ENCODE data around the gene NSMCE1. TPM values are rescaled to one million over a fixed set of nuclear protein-coding genes. Genes with fewer than 3 reads are reported as not detected.

NSMCE1 gene
- total RNA-seq, 1 experiment from 2014 or later, result 62.7 TPM

DNA sequence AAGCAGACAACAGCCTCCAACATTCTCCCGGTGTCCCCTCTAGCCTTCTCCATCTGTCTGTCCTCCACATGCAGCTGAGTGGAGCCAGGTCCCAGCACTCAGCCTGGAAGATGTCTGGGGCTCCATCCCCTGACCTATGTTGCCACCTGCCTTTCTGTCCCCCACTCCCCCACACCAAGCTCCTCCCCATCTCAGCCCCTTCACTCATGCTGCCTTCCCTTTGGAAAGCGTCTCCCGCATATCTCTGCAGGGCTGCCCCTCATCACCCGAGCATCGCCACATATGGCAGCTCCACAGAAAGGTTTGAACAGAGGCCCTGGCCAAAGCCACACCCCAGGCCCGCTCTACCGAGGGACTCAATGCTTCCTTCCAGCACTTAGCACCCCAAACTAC lies 24.2 kb downstream of the NSMCE1 start:
- no peak for DNase-seq (ENCODE audit: low read depth)

DNA sequence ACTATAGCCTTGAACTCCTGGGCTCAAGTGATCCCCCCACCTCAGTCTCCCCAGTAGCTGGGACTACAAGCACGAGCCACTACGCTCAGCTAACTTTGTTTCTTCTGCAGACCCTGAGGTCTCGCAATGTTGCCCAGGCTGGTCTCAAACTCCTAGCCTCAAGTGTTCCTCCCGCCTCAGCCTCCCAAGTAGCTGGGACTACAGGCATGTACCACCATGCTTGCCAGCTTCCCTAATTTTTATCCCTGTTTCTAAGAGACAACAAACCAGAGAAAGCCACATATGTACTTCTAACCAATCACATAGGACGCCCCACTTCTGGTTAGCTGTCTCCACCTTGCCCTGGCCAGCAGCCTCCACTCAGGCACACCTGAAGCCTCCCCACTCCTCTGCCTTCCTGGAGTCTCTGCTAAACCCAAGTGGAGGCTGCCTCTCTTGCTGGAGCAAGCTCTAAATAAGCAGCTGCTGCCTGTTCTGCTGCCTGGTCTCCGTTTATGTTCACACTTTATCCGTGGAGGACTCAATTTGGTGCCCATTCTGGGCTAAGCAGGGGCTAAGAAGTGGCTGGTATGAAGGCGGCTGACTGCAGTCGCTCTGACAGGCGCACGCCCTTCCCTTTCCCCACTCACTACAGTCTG lies 24.7 kb downstream of the NSMCE1 start:
- no peak for DNase-seq (ENCODE audit: low read depth)

DNA sequence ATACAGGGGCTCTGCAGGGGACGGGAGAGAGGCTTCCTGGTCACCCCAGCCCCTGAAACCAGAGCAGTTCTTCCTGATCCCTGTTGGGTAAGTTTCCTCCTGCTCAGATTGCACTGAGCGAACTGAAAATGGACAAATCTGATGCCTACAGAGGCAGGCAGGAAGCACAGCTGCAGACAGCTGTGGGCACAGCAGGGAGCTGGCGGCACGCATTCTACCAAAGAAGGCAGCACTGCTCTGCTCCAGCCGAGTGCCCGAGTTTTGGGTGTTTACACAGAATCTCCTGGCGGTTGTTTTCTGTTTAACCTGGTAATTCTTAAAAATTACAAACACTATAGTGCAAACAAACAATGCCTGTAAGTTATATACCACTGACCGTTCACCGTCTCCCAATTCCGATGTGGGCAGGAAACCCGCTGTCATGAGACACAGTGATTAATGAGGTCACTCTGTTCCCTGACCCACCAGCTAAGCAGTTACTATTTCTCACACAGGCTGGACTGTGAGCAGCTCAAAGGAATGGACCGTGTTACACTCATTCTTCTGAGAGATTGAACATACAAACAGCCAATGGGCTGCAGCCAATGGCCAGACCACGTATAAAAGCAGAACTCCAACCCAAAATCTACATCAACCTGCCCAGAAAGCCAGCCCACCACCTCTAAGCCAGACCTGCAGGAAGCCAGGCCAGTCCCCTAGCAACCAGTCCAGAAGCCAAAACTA lies 25.5 kb downstream of the NSMCE1 start:
- DNase-seq (ENCODE audit: low read depth), result peak; percentile 96

DNA sequence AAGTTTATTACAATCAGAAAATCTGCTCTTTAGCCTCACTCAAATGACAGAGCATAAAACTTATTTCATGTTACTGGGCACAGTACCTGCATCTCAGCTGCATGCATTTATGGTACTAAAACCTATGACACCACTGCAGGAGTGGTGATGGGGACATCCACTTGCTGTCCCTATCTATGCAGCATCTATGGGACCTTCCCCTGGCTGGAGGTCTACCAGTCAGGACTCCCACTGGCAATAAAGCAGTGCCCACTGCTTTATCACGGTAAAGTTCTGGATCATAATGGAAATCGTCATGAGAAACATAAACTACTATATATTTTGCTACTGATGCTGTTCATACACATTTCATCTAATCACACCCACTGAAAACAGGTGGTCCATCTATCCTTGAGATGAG lies 26.2 kb downstream of the NSMCE1 start:
- no peak for DNase-seq (ENCODE audit: low read depth)

DNA sequence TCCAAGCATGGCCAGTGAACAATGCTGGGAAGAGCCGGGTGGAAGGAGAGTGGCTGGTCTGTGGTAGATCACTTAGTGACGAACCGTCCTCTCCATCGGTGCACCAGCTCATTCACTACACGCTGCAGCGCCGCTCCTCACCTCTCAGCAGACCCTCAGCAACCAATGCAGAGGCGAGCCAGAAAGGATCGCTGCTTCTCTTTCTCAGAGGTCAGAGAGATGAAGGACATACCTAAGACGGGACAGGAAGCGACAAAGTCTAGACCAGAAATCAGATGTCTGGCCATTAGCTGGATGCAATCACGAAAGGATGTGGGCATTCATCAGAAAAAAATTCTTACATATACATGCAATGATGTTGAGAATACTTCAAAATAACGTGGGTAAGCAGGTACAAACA lies 26.9 kb downstream of the NSMCE1 start:
- DNase-seq (ENCODE audit: low read depth), result no peak

DNA sequence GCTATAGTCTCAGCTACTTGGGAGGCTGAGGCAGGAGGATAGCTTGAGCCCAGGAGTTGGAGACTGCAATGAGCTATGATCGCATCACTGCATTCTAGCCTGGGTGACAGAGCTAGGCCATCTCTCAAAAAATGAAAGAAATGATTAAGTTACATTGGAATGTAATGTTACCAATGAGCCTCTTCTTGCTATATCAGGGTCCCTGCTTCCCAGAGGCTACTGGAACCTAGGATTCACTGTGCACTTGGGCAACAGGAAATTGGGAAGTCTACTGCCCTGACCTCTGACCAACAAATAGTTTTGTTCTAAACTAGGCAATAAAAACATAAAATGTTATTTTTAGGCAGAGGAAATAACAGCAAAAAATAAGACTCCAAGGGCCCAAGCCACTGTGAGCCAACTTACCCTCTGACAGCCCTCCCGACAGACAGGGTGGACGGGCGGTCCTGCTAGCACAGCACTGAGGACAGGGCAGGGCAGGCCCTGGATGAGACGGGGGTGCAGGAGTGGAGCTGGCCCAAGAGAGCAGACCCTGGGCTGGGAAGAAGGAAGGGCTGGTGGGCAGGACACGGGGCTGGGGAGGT lies 27.5 kb downstream of the NSMCE1 start:
- DNase-seq (ENCODE audit: low read depth), result peak; percentile 83

DNA sequence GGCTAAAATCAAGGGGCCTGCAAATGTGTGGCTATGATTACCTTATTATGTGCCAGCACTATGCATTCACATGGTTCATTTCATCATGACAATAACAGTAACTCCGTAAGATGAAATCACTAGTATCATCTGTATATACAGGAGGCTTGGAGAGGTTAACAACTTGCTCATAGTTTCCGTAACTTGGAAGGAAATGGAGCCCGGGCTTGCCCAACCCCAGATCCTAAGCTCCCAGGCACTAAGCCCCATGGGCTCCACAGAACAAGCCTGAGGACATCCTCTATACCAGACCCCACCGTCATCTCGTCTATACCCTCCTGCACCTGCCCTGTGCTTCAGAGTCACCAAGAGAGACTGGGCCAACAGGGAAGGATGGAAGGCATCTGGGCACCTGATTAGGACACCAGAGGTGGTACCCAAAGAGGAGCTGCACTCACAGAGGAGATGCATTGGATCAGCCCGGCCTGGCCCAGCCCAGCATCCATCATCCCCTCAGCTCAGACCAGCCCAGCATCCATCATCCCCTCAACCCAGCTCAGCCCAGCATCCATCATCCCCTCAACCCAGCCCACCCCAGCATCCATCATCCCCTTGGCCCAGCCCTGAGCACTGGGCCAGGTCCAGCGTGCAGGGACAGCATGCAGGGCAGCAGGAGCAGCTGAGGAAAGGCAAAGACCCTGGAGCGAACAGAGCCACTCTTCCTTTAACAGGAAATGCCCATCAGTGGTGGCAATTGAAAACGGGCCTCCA lies 28.5 kb downstream of the NSMCE1 start:
- DNase-seq (ENCODE audit: low read depth), result no peak

DNA sequence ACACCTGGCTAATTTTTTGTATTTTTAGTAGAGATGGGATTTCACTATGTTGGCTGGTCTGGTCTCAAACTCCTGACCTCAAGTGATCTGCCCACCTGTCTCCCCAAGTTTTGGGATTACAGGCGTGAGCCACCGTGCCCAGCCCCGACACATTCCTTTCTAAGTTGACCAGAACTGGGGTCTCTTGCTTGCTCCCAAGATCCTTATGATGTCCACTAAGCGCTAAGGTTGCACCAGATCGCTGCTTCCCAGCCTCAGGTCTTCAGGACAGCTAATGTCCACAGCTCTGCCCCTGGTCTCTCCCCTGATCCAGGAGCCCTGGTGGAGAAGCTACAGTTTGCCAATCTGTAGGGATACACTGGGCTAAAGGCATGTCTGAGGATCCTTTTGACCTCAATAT lies 29.5 kb downstream of the NSMCE1 start:
- DNase-seq (ENCODE audit: low read depth), result no peak

DNA sequence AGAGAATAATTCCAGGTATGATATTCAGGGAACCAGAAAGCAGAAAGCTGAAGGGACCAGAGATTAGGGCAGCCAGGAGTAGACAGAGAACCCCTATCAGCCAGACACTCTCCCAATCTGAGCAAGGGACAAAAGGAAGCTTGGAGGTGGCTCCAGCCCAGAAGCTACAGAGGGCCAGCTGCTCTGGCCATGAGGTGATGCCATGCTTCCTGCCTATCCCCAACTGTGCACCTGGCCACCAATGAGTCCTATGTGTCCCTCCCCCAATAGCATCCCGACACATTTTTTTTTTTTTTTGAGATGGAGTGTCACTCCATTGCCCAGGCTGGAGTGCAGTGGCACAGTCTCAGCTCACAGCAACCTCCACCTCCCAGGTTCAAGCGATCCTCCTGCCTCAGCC lies 30.0 kb downstream of the NSMCE1 start:
- no peak for DNase-seq (ENCODE audit: low read depth)

DNA sequence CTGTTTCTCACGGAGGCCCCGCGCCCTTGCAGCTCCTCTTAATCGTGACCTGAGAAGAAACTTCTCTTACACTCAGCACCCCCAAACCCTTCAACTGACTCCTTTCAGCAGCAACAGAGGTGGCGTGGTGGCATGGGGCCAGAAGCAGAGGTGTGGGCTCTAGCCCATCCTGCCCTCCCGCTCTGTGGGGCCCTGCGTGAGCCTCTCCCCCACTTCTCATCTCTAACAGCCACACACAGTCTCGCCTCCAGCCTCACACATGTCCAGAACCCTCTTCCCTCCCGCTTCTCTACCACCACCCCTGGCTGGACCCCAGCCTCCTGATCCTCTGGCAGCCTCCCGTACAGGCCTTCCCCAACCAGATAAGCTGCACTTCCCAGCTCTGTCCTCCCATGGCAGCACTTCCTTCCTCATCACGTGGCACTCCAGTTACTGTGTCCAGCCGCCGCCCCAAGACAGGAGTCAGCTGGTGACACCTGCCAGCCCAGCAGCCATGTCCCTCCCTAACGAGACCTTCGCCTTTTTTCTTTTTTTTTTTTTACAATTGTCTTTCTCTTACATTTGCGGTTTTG lies 30.5 kb downstream of the NSMCE1 start:
- DNase-seq (ENCODE audit: low read depth), result no peak

DNA sequence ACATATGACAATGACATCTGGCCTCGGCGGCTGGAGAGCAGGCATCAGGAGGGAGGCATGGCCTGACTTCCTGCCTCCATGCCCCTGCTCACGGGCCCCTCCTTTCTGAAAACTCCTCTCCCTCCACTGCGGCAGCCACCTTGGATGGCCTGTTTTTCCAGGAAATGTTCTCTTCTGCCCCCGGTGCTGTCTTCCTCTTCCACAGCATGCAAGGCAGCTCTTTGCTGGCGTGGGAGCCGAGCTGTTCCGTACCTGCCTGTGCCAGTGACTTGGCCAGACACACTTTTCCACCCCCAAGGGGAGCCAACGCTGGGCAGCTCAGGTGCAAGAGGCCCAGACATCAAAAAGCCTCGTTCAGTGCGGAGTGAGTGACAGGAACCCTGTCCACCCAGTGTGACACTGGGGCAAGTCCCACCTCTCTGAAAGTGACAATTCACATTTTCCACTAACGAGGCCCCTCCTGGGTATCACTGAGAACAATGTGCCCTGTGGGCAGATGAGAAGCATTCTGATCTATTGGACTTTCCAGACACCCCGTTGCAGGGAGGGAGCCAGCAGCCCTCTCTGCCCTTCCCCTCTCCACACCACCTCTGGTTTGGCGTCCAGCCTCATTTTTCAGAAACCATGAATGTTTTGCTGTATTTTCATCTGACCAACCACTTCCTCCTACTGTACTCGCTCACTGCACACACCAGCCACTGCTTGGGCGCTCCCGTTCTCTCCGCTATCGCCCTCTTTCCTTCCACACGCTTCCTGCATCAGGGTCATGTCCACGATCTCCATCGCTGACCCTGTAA lies 31.2 kb downstream of the NSMCE1 start:
- DNase-seq (ENCODE audit: low read depth), result no peak

DNA sequence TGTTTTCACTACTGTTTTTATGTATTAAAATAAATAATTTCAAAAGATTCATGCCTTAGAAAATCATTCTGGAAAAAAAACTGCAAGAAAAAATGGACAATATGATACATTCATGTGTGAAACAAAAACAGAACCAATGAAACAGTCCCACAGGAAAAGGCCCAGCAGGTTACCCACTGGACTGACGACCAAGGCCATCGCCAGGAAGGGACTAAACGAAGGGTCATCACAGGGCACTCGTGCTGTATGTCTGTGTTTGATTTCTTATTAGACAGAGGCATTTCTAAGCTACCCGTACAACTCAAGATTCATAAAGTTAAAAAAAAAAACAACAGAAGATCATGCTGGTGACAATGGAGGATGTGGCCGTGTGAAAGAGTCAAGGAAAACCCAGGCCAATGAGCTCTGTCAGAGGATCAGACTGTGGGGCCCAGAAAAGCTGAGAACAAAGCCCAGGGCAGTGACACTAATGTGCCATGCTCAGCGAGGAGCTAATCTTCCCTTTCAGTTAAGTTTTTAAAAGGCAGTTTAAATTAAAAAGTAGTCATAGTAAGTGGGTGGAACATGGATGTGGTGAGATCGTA lies 31.8 kb downstream of the NSMCE1 start:
- no peak for DNase-seq (ENCODE audit: low read depth)

DNA sequence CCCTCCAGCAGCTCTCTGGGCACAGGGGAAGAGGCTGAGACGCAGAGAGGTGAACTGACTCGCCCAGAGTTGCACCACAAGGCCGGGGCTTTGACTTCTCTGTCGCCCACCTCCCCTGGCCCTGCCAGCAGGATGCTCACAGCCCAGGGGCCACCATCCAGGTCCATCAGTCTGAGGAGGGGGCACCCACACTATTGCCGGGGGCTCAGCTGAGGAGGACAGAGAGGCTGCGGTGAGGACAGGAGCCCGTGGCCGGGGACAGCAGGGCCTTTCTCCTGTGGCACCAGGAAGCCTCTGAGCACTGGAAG lies 32.7 kb downstream of the NSMCE1 start:
- DNase-seq (ENCODE audit: low read depth), result no peak

DNA sequence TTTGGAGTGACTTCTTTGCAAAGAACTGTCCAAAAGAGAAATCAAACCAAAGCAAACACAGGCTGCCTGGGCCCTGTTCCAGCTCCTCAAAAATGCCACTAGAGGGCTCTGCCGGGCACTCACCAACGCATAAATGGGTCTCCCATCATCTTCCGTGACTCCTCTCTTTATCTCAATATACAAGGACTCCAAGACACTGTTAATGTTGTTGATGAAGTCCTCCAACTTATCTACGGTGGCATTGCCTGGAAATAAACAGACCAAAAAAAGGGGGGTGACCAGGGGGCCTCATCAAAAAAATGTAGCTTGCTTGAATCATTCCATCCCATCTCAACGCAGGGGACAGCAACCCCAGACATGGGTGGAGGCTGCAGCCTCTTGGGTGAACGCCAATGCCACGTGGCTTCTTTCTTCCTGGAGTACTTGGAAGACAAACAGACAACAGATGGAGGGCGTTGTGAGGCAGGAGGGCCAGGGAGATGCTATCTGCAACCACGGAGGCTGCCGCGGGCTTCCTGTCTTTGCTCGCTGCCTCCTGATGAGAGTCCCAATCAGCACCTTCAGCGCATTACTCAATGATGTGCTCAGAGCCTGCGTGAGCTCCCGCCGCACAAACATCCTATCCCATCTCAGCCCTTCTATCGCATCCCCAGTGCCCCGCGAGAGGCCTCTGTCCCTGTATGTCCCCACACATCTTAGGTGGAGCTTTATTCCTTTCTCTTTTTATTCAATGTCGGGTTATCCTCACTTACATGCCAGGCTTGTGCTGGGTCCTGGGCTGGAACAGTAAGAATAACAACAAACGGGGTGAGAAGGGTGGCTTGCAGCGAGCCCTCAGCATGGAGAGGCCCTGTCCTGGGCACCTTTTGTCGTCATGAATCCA lies 33.3 kb downstream of the NSMCE1 start:
- peak; percentile 79 for DNase-seq (ENCODE audit: low read depth)

DNA sequence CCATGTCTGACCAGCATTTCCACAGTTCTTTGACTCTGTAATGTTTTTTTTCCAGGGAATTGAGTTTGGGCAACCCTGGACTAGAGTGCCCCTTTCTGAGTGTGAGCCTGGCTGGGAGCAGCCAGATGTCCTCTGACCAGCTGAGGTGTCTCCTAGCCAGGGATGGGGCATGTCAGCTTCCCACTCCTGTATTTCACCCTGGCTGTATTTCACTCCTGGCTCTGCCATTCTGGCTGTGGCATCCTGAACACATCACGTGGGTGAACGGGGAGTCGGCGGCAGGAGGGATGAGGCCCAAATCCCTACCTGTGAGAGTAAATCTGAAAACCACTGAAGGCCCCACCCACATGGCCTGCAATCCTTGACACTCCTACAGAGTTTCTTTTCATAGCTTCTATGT lies 34.0 kb downstream of the NSMCE1 start:
- no peak for DNase-seq (ENCODE audit: low read depth)

DNA sequence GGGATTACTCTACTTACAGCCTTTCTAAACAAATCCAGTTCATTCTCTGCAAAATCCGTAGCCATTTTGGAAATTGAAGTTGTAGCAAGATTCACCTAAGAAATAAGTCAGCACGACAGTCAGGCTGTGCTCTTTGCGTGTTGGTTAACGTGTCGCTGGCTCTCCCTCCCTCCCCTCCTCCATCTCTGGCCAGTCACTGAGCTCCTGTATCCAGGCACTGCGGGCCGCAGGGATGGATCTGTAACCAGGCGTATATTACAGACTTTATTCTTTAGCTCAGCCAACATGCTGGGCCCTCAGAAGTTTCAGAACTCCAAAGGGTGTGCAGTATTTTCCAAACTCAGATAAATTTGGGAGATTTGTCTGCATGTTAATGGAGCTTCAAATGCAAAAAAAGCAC lies 34.4 kb downstream of the NSMCE1 start:
- DNase-seq (ENCODE audit: low read depth), result no peak

DNA sequence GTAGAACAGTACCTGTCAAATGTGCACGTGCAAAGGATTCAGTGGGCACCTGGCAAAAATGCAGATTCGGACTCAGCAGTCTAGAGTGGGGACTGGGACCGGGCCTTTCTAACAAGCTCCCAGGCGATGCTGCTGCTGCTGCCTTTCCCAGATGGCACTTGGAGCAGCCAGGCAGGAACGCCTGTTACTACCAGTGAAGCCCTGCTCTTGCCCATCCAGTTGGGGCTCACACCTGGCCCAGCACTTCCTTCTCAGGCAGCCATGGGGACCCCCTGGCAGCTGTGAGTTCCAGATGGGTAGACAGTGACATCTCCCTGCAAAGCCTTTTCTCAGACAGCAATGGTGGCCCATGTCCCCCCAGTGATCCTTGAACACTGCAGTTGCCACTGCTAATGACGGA lies 34.8 kb downstream of the NSMCE1 start:
- DNase-seq (ENCODE audit: low read depth), result no peak

DNA sequence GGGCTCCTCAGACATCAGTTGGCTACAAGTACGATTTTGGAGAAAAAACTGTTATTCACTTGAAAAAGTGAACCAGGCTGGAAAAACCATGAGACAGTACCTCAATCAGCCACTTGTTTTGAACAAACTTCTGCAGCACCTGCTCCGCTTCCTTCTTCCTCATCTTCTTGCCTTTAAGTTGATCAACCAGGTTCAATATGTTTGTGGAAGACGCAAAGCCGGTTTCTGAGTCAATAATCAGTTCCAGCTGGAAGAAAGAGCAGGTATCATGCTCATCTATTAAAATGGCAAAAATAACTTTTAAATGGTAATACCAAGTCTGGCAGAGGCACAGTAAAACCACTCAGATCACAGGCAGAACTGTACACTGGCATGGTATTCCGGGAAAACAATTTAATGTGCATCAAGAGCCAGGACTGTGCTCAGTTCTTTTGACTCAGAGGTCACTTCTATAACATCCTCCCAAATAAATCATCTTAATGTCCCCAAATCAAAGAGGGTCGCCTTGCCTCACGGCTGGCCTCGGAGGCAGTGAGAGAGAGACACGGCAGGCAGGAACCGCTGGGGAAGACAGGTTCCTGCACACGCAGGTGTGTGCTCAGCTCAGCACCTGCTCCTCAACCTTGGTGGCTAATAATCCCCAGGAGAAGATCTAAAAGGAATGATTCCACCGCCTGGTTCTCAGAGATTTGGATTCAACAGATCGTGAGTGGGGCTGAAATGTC lies 35.5 kb downstream of the NSMCE1 start:
- DNase-seq (ENCODE audit: low read depth), result no peak
